Left forelimb (tissue), 1 donor: ENCODE data around the gene DDX39B.
"Not testable (repeated sequence)": the region's sequence is repeated elsewhere in the genome, so short reads cannot be mapped to it uniquely, and the experiment has no call there.

Experiments
- DNase-seq: peaks from one replicate; pipeline ENCODE4 v3.0.0-alpha.2; 2018; ENCODE audit warnings: low spot score

DDX39B gene

DNA sequence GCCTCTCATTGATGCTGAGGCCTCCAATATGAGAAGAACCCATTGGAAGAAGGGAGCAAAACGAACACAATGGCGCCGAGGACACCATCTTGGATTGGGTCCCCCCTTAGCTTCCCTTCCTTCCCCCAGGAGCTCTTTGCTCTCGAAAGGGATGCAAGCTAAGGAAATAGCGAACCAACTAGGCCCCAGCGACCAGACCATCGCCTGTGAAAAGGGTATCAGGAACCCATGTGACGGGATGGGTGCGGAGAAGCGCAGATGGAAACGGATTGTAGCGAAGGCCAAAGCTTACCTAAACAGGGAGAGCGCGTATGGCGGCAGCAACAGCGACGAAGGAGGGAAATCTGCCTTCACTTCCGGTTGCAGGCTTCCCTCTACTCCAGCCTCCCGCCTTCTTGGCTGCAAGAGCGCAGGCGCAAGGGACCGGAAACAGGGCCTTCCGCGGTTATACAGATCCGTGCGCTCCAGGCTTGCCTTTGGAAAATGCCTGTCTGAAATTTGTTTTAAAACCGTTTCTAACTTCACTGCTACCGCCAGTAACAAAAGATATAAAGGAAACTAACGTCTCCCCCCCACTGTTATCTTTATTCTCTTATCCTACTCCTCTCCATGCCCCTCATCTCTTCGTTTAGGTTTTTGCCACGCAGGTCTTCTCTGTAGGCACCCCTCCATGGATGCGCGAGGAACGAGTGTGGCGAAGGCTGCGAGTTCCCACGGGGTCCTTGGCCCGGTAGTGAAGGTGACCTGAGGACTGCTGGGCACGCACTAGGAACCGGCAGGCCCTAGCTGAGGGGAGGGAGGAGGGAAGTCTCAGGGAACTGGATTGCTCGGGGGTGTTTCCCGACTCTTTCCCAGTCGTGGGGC lies at the start of gene DDX39B:
TSS of gene DDX39B (minus strand) at position 346 of the 864 bp plus-strand sequence. CDS start 1,471 bp downstream, outside the sequence.
- DNase-seq = peak; percentile 96

DNA sequence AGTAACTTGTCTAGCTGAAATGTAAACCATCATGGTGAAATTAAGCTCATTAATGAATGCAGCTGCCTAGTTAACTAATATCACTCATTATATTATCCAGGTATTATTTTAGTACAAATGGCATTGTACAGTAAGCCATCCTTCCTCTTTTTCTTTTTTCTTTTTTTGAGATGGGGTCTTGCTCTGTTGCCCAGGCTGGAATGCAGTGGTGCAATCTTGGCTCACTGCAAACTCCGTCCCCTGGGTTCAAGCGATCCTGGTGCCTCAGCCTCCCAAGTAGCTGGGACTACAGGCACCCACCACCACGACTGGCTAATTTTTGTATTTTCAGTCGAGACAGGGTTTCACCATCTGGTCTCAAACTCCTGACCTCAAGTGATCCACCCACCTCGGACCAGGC lies 48.9 kb upstream of the DDX39B start:
- DNase-seq = not testable (repeated sequence)

DNA sequence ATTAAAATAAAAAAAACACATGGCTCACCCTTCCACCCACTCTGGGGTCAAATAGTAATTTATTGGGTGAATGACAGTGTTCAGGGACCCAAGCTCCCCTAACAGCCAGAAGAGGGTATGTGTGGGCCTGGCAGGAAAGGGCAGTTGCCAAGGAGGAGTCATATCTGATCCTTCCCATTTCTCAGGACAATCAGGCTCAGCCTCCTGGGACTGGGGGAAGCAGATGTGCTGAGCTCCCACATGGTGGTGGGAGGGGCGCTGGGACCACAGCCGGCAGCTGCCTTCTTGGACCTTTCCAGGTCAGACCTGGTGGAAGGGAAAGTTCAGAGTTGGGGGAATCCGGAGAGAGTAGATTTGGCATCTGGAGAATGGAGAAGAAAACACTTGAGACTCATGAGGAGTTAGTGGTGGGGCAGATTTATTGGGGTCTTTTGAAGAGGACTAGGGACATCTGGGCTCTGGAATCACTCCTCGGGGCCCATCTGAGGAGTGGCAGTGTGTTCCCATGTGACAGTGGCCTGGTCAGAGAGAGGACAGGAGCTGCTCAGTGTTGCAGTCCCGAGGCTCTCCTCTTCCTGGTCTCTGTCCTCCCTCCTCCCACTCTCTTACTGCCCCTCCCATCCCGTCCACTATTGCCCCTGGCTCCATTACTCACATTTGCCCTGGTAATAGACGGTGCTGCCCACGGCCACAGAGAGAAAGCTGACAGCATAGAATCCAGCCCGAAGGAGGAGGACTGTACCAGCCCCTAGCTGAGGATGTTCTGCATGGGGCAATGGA lies 47.3 kb upstream of the DDX39B start:
- DNase-seq = no peak

DNA sequence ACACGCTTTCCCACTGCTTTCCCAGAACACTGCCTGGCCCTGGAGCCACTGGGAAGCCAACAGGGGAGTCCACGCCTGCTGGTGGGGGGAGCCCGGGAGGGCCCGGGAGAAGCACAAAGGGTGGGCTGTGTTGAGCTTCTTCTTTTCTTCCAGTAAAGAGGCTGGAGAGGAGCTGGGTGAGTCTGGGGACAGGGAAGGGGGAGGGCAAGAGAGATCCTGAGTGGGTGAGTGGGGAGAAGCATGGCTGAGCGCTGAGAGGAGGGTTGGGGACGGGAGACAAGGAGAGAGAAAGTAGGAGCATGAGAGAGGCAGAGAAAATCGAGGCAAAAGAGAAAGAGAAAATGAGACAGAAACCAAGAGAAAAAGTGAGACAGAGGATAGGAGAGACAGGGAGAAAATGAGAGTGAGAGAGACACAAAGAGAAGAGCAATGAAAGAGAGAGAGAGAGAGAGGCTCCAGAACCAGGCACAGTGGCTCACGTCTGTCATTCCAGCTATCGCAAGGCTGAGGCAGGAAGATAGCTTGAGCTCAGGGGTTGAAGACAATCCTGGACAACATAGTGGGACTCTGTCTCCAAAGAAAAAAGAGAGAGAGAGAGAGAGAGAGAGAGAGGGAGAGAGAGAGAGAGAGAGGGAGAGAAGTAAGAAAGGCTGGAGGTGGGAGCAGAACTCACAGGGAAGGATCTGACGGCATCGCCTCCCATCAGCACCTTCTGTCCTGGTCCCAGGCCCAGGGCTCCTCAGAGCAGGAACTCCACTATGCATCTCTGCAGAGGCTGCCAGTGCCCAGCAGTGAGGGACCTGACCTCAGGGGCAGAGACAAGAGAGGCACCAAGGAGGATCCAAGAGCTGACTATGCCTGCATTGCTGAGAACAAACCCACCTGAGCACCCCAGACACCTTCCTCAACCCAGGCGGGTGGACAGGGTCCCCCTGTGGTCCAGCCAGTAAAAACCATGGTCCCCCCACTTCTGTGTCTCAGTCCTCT lies 46.3 kb upstream of the DDX39B start:
- DNase-seq = no peak

DNA sequence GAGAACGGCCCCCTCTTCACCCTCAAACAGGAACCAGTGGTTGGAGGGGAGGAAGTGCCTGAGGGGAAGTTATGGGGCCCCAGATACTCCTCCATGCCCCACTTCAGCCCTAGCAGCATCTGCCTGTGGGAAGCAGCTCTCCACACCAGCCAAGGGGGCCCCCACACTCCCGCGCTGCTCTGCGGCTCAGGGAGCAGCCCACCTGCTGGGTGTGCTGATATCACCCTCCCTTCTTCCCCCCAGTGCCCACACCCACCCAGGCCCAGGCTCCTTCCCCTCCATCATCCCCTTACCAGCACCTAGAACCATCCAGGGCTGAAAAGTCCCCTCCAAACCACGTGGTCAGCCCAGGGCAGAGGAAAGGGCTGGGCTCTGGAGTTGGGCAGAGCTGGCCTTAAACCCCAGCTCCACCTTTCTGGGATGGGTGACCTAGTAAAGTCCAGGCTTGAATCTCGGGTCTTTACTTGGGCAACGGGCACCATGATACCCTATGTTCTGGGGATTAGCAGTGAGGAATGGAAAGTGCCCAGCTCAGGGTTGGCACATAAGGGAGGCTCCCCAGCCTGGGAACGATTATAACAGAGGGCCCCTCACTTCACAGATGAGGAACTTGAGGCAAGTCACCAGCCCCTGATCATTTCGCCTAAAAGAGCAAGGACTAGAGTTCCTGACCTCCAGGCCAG lies 44.9 kb upstream of the DDX39B start:
- no peak for DNase-seq

DNA sequence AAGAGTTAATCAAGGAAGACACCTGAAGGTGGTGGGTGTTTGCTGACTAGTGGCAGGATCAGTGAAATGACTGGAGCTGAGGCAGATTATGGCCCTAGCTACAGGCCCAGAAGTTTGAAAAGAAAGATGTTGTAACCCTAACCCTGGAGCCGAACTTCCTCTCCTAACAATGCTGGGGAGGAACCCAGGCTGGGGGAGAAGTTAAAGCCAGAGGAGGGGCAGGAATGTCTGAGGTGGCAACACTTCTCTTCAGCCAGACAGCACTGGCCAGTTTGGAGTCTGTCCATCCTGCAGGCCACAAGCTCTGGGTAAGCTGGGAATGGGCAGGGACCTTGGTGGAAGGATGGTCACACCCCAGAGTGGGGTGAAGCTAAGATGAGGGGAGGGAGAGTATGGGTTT lies 44.2 kb upstream of the DDX39B start, which contains the start of gene LST1:
TSS of gene LST1 (plus strand) at position 270 of the 400 bp plus-strand sequence. CDS start 1,023 bp downstream, outside the sequence.
- no peak for DNase-seq

DNA sequence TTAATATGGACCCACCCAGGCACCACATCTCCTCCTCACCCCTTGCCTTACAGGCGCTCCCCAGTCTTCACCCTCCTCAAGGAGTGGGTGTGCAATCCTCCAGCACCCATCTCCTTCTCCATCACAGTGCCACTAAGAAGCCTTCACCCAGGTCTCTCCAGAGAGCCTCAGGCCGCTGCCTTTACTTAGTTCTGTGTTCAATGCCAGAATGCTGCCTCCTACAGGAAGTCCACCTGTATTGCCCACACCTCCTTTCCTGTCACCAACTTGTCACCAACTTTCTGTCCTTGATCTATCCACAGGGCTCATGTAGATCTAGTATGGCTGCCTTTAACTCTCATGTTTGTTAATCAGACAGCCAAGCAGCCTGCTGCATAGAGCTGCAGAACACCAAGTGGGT lies 43.7 kb upstream of the DDX39B start:
- no peak for DNase-seq

DNA sequence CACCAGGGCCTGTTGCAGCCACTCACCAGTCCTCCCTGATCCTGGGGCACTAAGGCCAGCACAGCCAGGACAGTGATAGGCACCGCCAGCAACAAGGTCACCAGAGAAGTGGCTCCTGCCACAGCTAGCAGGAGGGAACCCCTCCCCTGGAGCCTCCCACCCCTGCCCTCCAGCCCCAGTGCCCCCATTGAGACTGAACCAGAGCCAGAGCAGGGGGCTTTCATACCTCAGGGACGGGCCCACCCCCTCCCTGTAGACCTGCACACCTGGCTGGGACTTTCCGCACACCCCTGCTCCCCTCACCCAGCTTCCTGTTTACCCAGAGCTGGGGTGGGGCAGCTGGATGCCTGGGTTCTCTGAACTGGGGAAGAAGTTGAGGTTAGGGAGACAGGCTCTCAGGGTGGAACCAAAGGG lies 40.4 kb upstream of the DDX39B start, which contains the start of gene LTB:
TSS of gene LTB (minus strand) at position 195 of the 414 bp plus-strand sequence. CDS start at position 188, 7 bp downstream.
- no peak for DNase-seq

DNA sequence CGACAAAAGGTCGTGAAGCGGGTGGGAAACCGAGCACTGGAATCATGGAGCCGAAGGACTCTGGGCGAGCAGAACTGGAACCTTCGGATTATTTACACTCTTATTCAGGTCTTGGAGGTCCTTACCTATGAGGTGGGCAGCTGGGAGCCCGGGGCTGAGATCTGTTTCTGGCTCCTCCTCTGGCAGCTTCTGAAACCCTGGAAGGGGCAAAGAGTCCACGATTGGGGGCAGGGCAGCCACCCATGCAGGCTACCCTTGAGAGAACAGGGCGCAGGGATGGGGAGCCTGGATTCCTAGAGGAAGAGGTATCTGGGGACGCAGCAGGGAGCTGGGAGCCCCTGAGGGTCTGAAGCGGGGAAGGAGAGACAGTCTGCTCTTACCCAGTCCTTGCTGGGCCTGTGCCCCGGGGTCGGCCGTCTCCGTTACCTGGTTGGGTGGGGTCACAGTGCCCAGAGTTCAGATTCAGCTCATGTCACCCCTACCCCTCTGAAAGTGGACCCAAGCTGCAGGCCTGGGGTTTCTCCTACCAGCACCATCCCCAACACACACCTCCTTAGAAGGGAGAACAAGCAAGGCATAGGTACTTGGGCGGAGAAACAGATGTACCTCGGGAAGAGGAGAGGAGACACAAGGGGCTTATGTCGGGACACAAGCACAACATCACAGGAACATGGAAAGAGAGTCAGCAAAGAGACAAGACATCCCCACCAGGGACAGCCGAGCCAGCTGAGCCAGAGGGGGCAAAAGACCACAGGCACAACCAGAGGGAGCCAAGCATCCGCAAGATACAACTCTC lies 39.8 kb upstream of the DDX39B start:
- no peak for DNase-seq

DNA sequence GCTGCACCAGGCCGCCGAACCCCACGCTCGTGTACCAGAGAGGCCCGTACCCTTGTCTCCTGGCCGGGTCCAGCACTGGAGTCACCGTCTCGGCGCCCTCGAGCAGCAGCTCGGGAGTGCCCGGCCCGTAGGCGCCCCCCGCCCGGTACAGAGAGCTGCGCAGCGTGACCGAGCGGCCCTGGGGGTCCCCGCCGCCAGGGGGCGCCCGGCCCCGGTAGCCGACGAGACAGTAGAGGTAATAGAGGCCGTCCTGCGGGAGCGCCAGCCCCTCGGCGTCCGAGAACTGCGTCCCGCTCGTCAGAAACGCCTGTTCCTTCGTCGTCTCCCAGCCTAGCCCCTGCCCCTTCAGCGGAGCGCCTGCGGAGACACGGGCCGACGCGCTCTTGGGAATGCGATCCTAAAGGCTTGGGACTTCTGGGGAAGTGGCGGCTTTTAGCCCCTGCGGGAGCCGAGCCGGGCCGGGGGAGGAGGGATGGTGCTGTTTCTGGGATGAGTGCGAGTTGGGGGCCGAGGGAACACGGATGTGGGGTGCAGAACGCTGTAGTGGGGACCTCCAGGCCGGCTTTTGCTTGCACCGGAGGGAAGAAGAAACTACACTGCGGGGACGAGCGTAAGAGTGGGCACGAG lies 39.1 kb upstream of the DDX39B start:
- DNase-seq = peak; percentile 90

DNA sequence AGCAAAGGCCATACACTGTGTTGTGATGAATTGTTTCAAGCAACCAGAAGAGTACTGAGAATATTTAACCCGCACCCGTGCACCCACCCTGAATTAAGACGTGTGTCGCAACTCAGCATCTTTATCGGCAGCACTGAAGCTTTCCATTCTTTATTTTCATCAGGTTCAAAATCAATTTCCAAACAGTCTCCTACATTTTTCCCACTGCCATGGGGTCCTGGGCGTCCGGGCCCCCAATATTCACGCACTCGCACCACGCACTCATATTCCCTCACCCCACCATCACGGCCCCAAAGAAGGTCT lies 38.6 kb upstream of the DDX39B start:
- DNase-seq = no peak

DNA sequence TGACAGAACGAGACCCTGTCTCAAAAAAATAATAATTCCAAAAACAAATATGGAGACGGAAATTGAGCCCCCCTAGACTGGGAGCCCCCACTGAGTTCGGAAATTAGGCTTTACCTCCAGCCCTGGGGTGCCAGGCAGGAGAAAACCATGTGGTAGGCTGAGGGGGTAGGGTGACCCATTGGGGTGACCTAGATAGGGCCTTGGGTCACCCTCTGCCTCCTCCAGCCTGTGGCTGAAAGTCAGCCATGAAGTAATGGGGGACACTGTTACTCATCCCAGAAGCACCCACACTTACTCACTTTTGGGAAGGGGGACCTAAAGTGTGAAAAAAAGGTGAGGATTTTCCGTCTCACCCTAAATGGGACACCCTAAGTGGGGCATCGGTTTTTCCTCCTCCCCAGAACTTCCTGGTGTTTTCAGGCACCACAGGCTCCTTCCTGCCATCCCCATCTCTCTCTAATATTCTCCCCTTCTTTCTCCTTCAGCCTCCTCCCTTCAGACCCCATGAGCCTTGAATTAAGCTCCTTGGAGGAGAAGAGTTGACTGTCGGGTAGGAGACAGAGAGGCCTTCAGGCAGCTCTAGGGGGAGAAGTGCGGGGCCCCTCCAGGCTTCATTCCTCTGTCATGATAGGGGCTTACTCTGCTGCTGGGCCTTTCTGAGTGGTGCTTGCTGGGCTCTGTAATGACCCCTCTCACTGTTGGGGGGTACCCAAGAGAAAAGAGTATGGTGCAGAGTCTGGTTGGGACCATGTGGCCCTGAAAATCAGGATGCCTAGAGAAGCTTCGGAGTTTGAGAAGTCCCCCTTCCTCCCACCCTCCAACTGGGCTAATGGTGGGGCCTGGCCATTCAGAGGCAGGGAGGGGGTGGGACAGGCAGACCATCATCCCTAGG lies 38.0 kb upstream of the DDX39B start:
- no peak for DNase-seq

DNA sequence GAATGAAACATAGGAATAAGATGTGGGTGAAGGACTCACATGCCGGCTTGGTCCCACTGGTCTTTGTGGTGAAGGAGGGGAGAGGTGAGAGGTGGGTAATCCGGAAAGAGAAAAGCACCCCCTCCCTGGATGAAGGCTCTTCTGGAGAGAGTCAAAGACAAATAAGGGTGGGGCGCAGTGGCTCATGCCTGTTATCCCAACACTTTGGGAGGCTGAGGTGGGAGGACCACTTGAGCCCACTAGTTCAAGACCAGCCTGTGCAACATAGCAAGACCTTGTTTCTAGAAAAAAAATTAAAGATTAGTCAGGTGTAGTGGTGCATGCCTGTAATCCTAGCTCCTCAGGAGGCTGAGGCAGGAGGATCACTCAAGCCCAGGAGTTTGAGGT lies 37.3 kb upstream of the DDX39B start:
- no peak for DNase-seq

DNA sequence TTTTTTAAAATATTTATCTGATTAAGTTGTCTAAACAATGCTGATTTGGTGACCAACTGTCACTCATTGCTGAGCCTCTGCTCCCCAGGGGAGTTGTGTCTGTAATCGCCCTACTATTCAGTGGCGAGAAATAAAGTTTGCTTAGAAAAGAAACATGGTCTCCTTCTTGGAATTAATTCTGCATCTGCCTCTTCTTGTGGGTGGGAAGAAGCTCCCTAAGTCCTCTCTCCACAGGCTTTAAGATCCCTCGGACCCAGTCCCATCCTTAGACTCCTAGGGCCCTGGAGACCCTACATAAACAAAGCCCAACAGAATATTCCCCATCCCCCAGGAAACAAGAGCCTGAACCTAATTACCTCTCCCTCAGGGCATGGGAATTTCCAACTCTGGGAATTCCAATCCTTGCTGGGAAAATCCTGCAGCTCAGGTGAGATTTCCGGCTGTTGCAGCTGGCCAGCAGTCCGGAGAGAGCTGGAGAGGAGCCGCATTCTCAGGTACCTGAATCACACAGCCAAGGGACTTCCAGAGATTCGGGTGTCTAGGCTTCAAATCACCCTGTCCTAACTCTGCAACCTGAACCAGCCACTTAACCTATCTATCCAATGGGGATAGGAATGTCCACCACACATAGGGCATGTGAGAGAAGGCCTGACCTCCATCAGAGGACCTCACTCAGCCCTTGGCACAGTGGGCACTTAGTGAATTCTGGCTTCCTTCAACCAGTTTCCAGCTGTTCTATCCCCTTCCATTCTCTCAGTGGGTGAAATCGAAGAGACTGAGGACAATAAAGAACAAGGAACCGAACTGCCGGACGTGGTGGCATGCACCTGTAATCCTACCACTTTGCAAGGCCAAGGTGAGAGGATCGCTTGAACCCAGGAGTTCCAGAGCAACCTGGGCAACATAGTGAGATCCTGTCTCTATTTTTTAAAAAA lies 36.6 kb upstream of the DDX39B start:
- no peak for DNase-seq

DNA sequence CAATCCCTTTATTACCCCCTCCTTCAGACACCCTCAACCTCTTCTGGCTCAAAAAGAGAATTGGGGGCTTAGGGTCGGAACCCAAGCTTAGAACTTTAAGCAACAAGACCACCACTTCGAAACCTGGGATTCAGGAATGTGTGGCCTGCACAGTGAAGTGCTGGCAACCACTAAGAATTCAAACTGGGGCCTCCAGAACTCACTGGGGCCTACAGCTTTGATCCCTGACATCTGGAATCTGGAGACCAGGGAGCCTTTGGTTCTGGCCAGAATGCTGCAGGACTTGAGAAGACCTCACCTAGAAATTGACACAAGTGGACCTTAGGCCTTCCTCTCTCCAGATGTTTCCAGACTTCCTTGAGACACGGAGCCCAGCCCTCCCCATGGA lies 35.8 kb upstream of the DDX39B start:
- DNase-seq = no peak

DNA sequence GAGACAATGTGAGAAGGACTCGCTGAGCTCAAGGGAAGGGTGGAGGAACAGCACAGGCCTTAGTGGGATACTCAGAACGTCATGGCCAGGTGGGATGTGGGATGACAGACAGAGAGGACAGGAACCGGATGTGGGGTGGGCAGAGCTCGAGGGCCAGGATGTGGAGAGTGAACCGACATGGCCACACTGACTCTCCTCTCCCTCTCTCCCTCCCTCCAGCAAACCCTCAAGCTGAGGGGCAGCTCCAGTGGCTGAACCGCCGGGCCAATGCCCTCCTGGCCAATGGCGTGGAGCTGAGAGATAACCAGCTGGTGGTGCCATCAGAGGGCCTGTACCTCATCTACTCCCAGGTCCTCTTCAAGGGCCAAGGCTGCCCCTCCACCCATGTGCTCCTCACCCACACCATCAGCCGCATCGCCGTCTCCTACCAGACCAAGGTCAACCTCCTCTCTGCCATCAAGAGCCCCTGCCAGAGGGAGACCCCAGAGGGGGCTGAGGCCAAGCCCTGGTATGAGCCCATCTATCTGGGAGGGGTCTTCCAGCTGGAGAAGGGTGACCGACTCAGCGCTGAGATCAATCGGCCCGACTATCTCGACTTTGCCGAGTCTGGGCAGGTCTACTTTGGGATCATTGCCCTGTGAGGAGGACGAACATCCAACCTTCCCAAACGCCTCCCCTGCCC lies 35.2 kb upstream of the DDX39B start:
- no peak for DNase-seq
